COLO668 (cell line): ENCODE results near the gene CPB2.

ENCODE experiments used
- DNase-seq: peaks from one replicate; lab custom pipeline; 2025; ENCODE audit not compliant: unreplicated experiment; lab: John Stamatoyannopoulos, UW

Gene CPB2

DNA sequence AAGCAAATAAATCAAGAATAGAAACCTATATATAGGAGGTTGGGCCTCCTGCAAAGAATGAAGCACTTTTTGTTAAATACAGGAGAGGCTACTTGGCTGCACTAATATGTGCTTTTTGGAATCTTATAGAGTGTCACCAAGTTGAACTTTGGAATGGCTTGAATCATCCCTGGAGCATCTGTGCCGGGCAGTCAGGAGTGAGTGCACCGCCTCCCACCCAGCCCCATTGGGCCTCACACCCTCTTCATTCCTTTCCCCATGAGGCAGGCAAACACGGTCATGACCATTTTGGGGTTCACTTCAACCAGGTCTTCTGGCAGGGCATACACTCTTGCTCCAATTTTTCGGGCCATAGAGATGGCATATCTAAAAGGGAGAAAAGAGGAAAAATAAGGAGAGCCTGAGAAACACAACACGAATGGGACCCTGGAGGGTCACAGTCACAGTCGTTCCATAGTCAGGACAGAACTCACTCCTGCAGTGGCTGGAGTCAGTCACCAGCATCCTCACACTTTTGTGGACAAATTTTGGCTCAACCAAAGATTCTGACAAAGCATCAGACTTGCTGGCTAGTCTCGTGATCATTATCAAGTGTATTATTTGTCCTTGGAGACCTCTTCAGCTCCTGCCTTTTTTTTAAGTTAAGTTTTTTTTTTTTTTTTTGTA, 22.7 kb upstream of the CPB2 start:
- no peak for DNase-seq

GRCh38 chr13:46126552-46127357, 21.9 kb upstream of the CPB2 start:
- DNase-seq, result peak; percentile 93

DNA sequence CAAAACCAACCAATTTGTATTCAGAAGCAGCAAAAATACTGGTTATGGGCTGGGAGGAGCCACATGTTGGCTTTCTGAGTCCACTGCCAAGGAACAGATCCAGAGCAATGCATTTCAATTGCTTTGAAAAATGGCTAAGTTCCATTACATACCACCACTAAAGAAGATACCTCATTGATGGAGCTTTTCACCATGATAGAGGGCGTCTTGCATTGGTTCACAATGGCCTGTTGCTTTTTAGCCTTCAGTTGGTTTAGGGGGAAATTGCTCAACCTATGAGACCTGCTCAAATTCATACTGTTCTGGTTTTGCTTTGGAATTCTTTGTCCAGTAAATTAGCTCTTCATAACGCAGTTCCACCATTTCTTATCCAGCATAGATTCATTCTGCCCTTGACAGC, 21.2 kb upstream of the CPB2 start:
- no peak for DNase-seq

DNA sequence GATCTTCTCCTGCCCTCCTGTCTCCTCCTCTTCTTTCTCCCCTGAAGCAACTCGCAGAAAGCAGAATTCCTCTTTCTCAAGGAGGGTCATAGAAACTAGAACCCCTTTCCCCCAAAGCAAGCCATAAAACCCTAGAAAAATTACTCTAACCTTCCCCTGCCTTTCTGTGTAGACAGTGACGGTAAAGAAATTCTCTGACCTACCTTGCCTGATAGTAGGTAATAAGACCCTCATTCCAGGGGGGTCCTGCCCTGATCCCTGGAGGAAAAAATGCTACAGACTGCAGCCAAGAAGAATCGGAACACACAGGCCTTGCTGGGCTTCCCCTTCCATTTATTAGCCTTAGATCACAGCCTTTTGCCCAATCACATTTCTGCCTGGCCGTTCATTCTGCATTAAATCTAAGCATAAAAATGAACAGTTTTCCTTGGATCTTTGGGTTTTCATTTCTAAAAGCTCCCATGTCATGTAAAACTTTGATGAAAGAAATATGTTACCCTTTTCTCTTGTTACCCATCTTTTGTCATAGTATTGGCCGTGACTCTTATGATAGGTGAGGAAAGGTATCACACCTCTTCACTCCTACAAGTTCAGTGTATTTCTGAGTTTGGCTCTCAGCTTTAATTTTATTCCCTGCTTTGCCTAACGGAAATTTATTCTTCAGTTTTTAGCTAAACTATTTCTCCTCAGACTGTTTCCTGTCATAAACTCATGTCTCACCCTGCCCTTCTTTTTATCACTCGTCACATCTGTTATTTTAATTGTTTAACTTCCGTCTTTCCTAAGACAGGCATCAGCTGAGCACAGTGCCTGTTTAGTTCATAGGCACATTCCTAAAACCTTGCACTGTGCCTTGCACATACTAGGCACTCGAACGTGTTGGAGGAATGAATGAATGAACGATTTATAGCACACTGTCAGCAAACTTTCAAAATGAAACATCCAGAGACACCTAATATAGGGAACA, 20.4 kb upstream of the CPB2 start:
- no peak for DNase-seq

DNA sequence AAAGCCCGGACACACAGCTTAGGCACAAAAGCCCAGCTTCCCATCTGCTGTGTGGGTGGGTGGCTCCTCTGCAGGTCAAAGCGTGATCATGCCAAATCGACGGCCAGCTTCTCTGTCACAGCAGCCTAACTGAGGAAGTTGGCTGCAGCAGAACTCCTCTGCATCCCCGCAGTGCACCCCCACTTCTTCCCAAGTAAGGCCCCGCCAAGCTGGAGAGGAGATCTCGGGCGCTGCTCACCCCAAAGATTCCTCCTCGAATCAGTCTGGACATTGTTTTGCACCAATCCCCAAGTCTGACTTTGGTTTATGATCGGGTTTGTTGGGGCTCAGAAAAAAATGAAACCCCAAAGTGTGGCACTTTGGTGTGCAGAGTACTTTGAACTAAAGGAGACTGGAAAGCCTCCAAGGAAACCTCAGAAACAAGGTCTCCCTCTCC, 19.7 kb upstream of the CPB2 start:
- no peak for DNase-seq

DNA sequence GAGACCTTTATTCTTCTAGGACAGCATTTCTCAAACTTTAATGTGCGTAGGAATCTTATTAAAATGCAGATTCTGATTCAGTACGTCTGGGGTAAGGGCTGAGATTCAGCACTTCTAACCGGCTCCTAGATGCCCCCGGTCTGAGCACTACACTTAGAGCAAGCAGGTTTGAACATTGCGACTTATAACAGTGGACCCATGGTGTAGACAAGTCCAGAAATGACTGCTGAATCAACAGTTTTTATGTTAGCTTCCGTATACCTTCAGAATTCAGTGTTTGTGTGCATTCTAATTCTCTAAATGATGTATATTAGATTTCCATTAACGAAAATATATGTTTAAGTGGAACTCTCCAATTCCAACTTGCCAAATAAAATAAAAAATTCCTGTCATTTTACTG, 17.5 kb upstream of the CPB2 start:
- no peak for DNase-seq

GRCh38 chr13:46121597-46122163, 16.8 kb upstream of the CPB2 start:
- no peak for DNase-seq

DNA sequence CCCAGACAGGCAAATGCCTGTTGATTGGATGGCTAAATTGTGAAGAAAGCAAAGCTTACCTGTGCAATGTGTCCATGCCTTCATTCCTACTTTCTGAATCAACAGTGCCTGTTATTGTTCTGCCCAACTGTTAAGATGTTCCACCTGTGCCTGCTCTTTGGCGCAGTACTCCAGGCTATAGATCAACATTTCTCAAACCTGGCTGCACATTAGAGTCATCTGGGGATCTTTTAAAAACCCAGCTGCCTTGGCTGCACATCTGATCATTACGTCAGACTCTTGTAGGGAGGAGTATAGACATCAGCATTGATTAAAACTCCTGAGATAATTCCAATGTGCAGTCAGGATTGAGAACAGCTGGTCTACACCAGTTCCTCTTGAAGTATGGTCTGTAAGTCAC, 16.2 kb upstream of the CPB2 start:
- DNase-seq, result no peak

DNA sequence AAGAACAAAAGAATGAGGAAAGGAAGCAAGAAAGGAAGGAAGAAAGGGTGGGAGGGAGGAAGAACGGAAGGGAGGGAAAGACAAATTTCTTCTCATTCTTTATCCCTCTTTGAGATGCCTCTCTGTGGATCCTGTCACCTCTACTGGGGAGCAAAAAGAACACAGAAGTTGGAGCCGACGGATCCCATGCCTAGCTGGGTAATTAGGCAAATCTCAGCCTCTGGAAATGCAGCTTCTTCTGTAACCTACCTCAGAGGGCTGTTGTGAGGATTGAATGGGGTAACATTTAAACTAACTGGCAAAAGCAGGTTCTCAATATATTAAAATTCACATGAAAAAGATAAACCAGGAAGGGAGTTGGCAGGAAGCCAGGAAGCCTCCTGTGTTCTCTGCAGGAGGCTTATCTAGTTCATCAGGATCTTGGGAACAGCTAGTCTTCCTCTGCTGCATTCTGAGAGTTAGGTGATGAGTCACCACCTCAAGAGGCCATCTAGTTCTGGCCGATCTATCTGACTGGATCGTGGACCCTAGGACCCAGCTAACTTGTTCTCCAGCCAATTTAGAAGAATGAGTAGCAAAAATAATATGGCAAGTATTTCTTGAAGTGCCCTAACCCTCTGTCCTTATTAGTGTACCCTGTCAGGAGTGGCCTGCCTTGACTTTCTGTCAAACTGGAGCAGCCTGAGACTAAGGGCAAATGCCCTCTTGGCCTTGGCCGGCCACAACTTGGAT, 15.2 kb upstream of the CPB2 start:
- peak; percentile 46 for DNase-seq

DNA sequence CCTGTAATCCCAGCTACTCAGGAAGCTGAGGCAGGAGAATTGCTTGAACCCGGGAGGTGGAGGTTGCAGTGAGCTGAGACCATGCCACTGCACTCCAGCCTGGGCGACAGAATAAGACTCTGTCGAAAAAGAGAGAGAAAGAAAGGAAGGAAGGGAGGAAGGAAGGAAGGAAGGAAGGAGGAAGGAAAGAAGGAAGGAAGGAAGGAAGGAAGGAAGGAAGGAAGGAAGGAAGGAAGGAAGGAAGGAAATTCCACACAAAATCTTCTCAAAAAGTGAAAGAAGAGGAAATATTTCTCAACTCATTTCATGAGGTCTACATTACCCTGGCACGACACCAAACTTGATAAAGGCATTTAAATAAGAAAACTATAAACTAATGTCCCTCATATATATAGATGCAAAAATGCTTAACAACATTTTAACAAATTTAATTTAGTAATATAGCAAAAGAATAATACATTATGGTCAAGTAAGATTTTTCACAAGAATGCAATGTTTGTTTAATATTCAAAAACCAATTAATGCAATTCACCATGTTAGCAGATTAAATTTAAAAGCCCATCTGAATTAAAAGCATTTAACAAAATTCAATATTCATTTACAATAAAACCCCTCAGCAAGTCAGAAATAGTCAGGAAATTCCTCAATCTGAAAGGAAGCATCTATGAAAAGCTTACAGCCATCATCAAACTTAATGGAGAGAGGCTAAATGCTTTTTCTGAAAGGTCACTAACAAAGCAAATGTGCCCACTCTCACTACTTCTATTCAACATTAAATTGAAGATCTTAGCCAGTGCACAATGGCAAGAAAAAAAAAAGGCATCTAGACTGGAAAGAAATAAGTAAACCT, 12.0 kb upstream of the CPB2 start:
- DNase-seq, result no peak

DNA sequence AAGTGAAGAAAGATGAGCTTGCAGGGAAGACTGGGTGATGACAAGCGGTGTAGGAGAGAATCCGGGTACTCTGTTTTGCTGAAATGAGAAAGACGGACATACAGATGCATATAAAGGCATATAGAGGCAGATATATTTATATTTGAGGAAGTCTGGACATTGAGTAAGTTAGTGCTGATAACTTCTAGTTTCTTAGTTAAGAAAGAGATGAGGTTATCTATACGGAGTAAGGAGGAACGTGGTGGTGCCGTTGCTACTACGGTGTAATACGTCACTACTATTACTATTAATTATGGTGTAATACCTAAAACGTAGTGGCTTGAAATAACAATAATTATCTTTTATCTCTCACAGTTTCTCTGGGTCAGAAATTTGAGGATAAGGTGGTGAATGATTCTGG, 9.8 kb upstream of the CPB2 start:
- DNase-seq, result no peak

- DNase-seq, result no peak
Measured at GRCh38 chr13:46113596-46113995, 8.8 kb upstream of the CPB2 start.

- DNase-seq, result no peak
Measured at GRCh38 chr13:46111151-46111550, 6.3 kb upstream of the CPB2 start.

- no peak for DNase-seq
Measured at GRCh38 chr13:46109451-46109850, 4.6 kb upstream of the CPB2 start.

DNA sequence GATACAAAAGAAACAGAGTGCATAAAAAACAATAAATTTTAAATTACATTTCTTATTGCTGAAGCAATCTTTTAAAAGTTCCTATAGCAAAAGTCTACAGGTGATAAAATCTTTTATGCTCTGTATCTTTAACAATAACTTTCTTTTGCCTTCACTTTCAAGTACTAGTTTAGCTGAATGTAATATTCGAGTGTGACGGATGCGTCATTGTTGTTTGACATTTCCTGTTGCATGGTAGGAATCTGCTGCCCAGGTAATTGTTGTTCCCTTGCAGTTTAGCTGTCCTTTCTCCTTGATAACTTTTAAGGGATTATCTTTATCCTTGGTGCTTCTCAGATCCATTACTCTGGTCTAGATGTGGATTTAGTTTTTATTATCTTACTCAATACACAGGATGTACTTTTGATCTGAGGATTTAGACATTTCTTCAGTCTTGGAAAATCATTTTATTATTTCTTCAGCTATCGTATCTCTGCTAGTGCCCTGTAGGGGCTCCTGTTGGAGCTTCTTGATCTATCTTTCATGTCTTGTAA, 2.1 kb upstream of the CPB2 start:
- no peak for DNase-seq

GRCh38 chr13:46103037-46103436, 1.8 kb downstream of the CPB2 start:
- no peak for DNase-seq

- no peak for DNase-seq
Measured at GRCh38 chr13:46102255-46102605, 2.6 kb downstream of the CPB2 start.

GRCh38 chr13:46101484-46102254, 3.2 kb downstream of the CPB2 start:
- DNase-seq, result peak; percentile 46

GRCh38 chr13:46101002-46101401, 3.8 kb downstream of the CPB2 start:
- no peak for DNase-seq
